Frontal cortex (tissue), 4 donors: ENCODE measurements around the gene CDKL5. TPM values are rescaled to one million over a fixed set of nuclear protein-coding genes. Genes with fewer than 3 reads are reported as not detected.

Experiments
- DNase-seq, 2 donors: peaks; one replicate each; pipeline ENCODE4 v3.0.0; 2012; ENCODE audit warnings: low spot score in 2 of 2
- FAIRE-seq: peaks from 2 replicates; lab custom pipeline; 2012; peaks lifted over from hg19 to GRCh38; lab: Jason Lieb, UNC
- total RNA-seq: library from RNA; depleted of rRNA; stranded (reverse); fragments of >200 nt; gene quantifications from one replicate; pipeline ENCODE4 v1.2.3, GENCODE V29; 2014
- donor health status: control.
- donor health status: control.
- donor health status: control.

Gene CDKL5
- total RNA-seq, 1 donor from 2014 or later: 37.5 TPM

DNA sequence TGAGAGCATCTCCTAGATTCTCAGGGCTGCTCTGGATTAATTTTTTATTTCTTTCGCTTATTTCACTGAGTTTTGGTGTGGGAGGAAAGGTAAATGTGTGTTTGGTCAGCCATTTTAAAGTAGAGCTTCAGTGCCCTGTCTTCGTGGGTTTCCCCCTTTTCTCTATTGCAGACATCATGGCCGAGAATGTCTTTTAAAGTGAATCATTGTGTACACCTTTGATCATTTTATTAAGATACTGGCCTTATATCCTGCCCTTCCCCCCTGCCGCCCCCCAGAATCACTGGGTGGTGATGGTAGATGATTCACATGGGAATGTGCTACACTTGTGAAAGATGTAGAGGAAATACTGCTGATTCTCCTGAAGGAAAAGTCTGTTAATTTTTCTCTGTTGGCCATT is 23.8 kb downstream of the CDKL5 start:
- no peak for DNase-seq
- no peak for FAIRE-seq

DNA sequence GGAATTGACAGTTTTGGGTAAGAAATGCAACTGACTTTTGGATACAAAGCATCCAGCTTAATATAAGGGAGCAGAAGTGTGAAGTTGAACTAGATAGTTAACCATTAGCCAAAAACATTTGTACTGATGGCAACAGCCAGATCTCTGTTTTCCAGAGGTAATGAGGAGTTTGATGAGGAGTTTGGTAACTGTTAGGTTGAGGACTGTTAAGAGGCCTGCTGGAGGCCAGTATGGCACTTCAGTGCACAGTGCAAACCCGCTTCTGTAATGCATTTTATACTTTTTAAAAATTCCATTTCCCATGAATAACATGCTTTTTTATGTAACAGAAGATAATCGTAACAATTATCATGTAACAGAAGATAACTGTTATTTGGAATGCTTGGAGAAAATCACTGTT is 30.0 kb downstream of the CDKL5 start:
- DNase-seq (no peak), FAIRE-seq (no peak)

DNA sequence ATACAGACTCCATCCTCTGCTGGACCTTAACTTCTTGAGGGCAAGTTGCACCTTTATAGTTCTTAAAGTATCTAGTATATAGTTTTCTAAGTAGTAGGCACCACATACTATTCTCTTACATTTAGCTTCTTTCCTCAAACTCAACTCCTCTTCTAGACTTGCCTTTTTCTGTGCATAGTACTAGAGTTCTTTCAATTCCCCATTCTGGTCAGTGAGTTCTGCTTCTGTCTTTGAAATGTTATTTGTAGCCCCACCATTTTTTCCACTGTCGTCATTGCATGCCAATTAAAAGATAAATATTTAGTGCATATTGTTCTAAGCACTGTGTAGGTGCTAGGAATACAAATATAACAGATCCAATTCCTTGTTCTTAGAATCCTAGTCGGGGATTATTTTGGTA is 31.6 kb downstream of the CDKL5 start:
- DNase-seq (no peak), FAIRE-seq (no peak)

DNA sequence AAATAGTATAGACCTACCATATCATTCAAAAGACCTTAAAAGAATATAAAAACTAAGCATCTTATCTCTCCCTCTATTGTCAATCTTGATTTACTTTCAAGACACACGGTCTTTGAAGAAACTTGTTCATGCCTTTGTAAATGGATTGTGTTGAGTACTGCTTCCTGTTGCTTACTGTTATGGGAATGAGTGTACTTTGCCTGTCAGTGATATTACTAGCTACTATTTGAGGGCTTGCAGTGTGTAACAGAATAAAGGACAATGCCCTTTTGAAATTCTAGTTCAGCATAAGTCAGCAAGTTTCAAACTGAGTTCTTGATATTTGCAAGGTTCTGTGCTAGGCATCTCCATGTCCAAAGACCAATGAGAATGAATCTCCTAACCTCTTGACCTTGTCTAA is 36.0 kb downstream of the CDKL5 start:
- DNase-seq (no peak), FAIRE-seq (no peak)

DNA sequence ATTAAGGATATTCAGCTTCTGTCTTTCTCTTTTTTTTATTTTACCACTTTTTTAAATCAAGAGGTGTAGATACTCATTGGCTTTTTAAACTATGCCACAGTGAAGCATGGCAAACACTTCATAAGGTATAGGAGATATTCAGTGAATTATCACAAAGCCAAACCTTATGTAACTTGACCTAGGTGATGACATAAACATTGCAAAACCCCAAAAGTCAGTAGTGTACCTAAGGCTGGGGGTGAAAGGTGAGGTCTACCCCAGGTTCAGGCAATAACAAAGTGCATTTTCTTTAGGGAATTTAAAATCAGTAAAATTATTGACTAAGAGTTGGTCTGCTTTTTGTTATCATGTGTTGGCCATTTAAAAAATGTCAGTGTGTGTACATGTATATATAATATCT is 39.1 kb downstream of the CDKL5 start:
- no peak for FAIRE-seq

DNA sequence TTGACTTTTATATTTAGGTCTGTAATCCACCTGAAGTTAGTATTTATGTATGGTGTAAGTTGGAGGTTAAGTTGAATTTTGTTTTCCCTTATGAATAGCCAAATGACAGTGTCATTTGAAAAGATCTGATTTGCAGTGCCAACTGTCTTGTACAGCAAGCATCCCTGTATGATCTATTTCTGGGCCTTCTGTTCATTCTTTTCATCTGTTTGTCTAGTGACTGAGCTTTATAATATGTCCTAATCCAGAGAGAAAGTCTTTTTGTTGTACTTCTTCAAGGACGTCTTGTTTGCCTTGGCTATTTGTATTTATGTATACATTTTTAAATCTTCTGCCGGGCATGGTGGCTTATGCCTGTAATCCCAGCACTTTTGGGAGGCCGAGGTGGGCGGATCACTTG is 39.6 kb downstream of the CDKL5 start:
- no peak for FAIRE-seq

More for the DNA sequence above, 39.1 kb downstream of the CDKL5 start:
- DNase-seq: no peak

GRCh38 chrX:18468599-18468998 is 43.2 kb downstream of the CDKL5 start:
- no peak for FAIRE-seq
- DNase-seq: no peak

More for the DNA sequence above, 39.6 kb downstream of the CDKL5 start:
- DNase-seq: no peak

GRCh38 chrX:18471296-18471695 is 45.9 kb downstream of the CDKL5 start:
- FAIRE-seq: no peak
- no peak for DNase-seq

GRCh38 chrX:18490806-18491555 is 65.6 kb downstream of the CDKL5 start:
- FAIRE-seq (no peak), DNase-seq (no peak)

GRCh38 chrX:18491587-18492340 is 66.4 kb downstream of the CDKL5 start:
- FAIRE-seq (peak; percentile 52), DNase-seq (no peak)

- DNase-seq (no peak), FAIRE-seq (no peak)
Observed at GRCh38 chrX:18534949-18535348, 109.5 kb downstream of the CDKL5 start.

- no peak for DNase-seq
- no peak for FAIRE-seq
Observed at GRCh38 chrX:18537068-18537467, 111.7 kb downstream of the CDKL5 start.

DNA sequence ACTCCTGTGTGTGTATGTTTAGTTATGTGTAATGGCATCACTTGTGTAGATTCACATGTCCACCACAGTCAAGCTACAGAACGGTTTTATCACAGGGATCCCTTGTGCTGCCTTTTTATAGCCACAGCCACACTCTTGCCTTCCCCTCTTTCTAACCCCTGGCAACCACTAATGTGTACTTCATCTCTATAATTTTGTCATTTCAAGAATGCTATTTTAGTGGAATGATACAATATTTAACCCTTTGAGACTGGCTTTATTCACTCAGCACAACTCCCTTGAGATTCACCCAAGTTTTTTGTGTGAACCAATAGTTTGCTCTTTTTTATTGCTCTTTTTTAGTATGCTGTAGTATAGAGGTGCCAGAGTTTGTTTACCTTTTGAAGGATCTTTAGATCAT is 112.1 kb downstream of the CDKL5 start:
- no peak for DNase-seq
- no peak for FAIRE-seq

GRCh38 chrX:18542131-18542530 is 116.7 kb downstream of the CDKL5 start:
- FAIRE-seq: no peak
- no peak for DNase-seq

DNA sequence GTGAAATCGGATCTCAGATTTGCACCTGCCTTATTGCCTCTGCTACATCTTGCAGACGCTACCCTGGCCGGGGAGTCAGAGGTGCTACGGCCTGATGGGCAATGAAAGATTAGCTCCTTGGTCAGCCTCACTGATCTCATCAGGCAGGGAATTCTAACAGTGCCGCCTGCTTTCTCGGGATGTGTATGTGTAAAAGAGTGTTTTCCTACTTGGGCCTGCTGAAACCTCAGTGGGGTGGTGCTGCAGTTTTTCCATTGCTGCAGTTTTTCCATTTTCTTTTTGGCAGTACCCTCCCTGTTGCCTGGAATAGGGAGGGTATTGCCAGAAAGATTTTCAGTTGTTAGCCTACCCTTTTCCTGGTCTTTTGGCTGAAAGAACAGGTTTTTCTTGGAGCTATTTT is 117.5 kb downstream of the CDKL5 start:
- DNase-seq (no peak), FAIRE-seq (no peak)

- no peak for FAIRE-seq
- DNase-seq: no peak
Observed at GRCh38 chrX:18543738-18544137, 118.3 kb downstream of the CDKL5 start.

DNA sequence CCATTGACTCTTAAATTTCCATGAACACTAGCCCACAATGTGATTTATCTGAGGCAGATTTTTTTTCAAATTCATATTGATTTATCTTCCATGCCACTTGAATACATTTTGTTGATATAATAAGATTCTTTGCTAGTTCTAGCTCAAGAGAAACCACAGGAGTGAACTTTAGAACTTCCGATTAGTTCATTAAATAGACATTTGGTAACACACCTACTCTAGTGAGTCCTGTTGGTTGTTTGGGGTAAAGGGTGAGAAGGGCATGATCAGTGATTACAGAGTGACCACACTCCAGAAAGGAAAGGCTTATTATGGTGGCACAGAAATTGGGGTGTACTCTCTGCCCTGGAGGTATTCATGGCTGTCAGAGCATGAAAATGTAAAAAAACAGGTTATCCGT is 120.4 kb downstream of the CDKL5 start:
- FAIRE-seq: no peak
- DNase-seq: no peak

GRCh38 chrX:18548996-18549395 is 123.6 kb downstream of the CDKL5 start:
- DNase-seq (no peak), FAIRE-seq (no peak)

GRCh38 chrX:18549643-18550042 is 124.2 kb downstream of the CDKL5 start:
- DNase-seq (no peak), FAIRE-seq (no peak)

DNA sequence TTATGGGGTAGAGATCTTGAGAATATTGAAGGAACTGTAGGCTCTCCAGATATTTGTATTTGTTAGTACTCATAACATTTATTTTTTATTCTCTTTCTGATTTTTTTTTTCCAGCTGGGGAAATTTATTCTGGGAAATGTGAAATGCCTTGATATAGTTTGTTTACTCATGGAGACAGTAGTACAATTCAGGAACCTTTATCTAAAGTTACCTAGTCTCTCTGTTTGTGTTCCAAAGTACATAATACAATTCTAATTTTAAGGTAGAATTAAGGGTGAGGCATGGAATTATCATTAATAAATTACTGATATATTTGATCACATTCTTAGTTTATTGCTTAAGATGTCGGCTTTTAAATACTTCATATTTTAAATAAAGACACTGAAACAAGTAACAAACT is 132.5 kb downstream of the CDKL5 start:
- no peak for DNase-seq
- FAIRE-seq: no peak

- DNase-seq: no peak
- no peak for FAIRE-seq
Observed at GRCh38 chrX:18558799-18559198, 133.4 kb downstream of the CDKL5 start.

- no peak for DNase-seq
- FAIRE-seq: no peak
Observed at GRCh38 chrX:18561020-18561419, 135.6 kb downstream of the CDKL5 start.
